ENCODE results near the gene LCT.
"Not testable (repeated sequence)": the region's sequence is repeated elsewhere in the genome, so short reads cannot be mapped to it uniquely, and the experiment has no call there.

LCT gene

GRCh38 chr2:135832891-135833290 lies 4.1 kb downstream of the LCT start:
- in situ Hi-C loops (cut with MboI; ENCODE audit: low sequenced_read_pairs), result no loop called here

GRCh38 chr2:135831180-135831812 lies 5.7 kb downstream of the LCT start:
- in situ Hi-C loops (cut with MboI; ENCODE audit: low sequenced_read_pairs), result no loop called here

- in situ Hi-C loops (cut with MboI; ENCODE audit: low sequenced_read_pairs), result no loop called here
Measured at GRCh38 chr2:135829378-135830135, 7.4 kb downstream of the LCT start.

- in situ Hi-C loops (cut with MboI; ENCODE audit: low sequenced_read_pairs), result no loop called here
Measured at GRCh38 chr2:135826544-135826943, 10.4 kb downstream of the LCT start.

- in situ Hi-C loops (cut with MboI; ENCODE audit: low sequenced_read_pairs), result no loop called here
Measured at GRCh38 chr2:135825550-135826176, 11.3 kb downstream of the LCT start.

DNA sequence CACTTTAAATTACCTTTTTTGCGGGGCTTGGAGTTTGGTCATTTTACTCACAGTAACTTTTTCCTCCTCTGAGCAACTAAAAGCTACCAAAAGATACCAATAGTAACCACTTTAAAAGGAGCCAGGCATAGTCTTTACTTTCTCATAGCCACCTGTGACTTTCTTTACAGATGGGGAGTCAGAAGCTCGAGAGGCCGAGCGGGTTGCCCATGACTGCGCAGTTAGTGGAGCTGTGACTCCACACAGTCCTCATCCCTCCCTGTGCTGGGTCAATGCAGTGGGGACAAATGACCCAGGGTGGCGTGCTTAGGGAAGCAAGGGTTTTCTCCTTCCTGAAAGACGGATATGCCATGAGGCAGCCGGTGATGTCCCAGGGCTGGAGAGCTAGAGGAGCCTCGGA lies 11.9 kb downstream of the LCT start:
- in situ Hi-C loops (cut with MboI; ENCODE audit: low sequenced_read_pairs), result no loop called here

GRCh38 chr2:135822855-135823254 lies 14.1 kb downstream of the LCT start:
- in situ Hi-C loops (cut with MboI; ENCODE audit: low sequenced_read_pairs), result no loop called here

DNA sequence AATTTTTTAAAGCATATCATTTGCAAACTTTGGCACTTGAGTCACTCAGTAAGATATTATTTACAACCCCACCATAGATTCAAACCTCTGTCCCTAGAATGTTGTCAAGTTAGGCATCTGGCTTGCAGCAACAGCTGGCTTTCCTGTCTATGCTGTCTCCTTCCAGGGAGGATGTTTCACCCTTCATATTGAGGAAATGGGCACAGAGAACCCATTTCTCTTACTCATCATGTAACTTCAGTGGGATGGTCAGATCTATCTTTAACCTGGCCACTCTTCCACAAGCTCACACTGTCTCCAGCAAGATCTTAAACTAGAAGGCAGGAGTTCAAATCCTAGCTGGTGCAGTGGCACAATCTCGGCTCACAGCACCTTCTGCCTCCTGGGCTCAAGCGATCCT lies 15.8 kb downstream of the LCT start:
- in situ Hi-C loops (cut with MboI; ENCODE audit: low sequenced_read_pairs), result no loop called here

- in situ Hi-C loops (cut with MboI; ENCODE audit: low sequenced_read_pairs), result no loop called here
Measured at GRCh38 chr2:135820003-135820618, 16.9 kb downstream of the LCT start.

- in situ Hi-C loops (cut with MboI; ENCODE audit: low sequenced_read_pairs), result no loop called here
Measured at GRCh38 chr2:135818937-135819610, 17.9 kb downstream of the LCT start.

DNA sequence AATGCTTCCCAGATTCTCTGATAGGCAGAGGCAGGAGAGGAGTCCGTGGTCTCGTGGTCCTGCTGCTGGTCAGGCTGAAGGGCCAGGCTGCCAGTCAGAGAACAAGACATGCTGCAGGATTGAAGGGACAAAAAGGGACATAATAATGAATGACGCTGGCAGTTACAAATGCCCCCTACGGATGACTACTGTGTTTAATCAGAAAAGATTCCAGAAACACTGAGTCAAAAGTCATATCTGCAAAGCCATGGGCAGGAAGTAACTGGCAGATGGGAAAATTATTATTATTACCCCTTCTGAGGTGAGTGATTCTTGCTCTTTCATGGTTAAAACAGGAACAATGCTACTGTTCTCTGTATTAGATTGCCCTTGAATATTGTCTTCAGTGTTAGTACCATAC lies 19.0 kb downstream of the LCT start:
- in situ Hi-C loops (cut with MboI; ENCODE audit: low sequenced_read_pairs), result no loop called here

- in situ Hi-C loops (cut with MboI; ENCODE audit: low sequenced_read_pairs), result no loop called here
Measured at GRCh38 chr2:135817466-135817865, 19.5 kb downstream of the LCT start.

GRCh38 chr2:135815269-135815668 lies 21.7 kb downstream of the LCT start:
- in situ Hi-C loops (cut with MboI; ENCODE audit: low sequenced_read_pairs), result no loop called here

DNA sequence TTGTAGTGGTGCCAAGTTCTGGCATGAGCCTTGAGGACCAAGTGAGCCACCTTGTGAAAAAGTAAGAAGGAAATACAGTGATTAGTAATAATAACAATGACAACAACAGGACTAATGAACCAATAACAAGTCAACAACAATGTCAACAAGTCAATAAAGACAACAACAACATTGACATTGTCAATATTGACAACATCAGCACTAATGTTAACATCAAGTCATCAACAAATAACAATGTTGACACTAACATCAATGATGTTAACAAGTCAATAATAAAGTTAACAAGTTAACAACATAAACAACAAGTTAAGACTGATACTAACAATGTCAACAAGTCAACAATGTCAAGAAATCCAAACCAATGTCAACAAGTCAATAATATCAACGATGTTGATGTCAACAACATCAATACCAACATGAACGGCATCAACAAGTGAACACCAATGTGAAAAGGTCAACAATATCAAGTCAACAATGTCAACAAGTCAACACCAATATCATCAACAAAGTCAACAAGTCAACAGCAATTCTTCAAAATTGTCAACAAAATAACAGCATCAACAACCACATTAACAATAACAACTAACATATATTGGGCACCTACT lies 24.0 kb downstream of the LCT start:
- in situ Hi-C loops (cut with MboI; ENCODE audit: low sequenced_read_pairs), result no loop called here

DNA sequence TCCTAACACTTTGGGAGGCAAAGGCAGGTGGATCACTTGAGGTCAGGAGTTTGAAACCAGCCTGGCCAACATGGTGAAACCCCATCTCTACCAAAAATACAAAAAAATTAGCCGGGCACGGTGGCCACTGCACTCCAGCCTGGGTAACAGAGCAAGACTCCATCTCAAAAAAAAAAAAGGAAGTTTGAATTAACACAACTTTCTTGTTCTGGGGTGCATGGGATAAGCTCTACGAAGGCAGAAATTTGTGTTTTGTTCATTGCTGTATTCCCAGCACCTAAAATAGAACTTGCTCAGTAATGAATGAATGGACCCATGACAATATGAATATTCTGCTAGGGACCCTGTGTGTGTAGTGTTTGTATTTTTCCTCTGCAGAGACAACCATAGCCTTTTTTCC lies 29.1 kb downstream of the LCT start:
- in situ Hi-C loops (cut with MboI; ENCODE audit: low sequenced_read_pairs), result not testable (repeated sequence)

- in situ Hi-C loops (cut with MboI; ENCODE audit: low sequenced_read_pairs), result no loop called here
Measured at GRCh38 chr2:135803278-135803677, 33.7 kb downstream of the LCT start.

DNA sequence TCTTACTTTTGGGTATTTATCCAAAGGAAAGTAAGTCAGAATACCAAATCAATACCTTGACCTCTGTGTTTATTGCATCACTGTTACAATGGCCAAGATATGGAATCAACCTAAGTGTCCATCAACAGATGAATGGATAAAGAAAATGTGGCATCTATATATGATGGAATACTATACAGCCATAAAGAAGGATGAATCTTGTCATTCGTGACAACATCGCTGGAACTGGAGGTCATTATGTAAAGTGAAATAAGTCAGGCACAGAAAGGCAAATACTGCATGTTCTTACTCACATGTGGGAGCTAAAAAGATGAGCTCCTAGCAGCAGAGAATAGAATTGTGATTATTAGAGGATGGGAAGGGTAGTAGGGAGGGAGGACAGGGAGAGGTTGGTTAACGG lies 34.6 kb downstream of the LCT start:
- in situ Hi-C loops (cut with MboI; ENCODE audit: low sequenced_read_pairs), result no loop called here

GRCh38 chr2:135800513-135801460 lies 36.2 kb downstream of the LCT start:
- in situ Hi-C loops (cut with MboI; ENCODE audit: low sequenced_read_pairs), result no loop called here

DNA sequence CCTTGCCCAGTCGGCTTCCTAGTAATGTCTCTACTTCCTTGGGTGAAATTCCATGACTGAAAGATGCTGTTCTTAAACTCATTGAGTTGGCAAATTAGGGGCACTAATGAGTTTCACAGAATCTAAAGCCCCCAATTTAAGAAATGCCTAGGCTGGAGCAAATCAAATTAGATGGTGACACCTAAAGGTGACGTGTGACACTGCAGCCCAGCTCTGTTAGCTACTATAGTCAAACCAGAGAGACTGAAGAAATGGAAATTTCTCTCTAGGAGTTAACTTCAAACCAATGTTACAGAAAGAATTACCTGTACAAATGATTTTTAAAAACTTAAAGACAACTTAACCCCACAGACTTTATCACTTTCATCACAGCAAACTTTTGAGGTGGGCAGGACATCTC lies 37.2 kb downstream of the LCT start:
- in situ Hi-C loops (cut with MboI; ENCODE audit: low sequenced_read_pairs), result no loop called here

DNA sequence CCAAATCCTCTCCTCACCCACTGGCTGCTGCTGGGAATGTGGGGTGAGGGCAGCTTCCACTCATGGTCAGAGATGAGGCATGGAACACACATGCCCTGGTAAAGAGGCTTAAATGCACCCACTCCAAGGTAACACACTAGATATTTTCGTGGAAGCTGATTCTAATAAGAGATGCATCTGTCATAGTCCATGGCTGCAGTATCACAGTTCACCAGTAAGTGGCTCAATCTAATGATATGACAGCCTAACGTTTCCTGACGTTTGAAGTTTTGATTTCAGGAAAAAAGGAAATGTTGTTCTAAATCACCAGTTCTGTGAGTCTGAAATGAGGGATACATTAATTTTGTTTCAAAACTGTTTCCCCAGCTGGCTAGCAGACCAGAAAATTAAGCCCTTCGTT lies 38.2 kb downstream of the LCT start:
- in situ Hi-C loops (cut with MboI; ENCODE audit: low sequenced_read_pairs), result no loop called here

Measured in HL-60/S4 treated with phorbol 12-myristate 13-acetate at 8.2 ng/mL for 4 days and 3 days (cell line).